ENCODE results near the gene GRIA2. TPM values are rescaled to one million over a fixed set of nuclear protein-coding genes. Genes with fewer than 3 reads are reported as not detected.
"Not testable (repeated sequence)": the region's sequence is repeated elsewhere in the genome, so short reads cannot be mapped to it uniquely, and the experiment has no call there.

GRIA2 gene
- total RNA-seq (ENCODE audit: low replicate concordance), result 0.07 TPM in 1 of 2 replicates, not detected in the other

GRCh38 chr4:157220371-157220881, at the start of gene GRIA2:
Gene GRIA2 (plus strand): TSS chr4:157220728. CDS start chr4:157221043, 315 bp downstream.
- Histone ChIP-seq H3K9ac (no peak within 1 kb of the TSS), H3K27ac (no peak within 1 kb of the TSS), H2AFZ (replicated peaks) (no peak within 1 kb of the TSS), H3K9me3 (ENCODE audit: low read depth) (no peaks in the 10 kb centered on the region), H3F3A (ENCODE audit: low read depth) (peaks cover 12% of the 10 kb centered on the region), H3K4me2 (peak within 1 kb of the TSS; percentile 82), H3K4me1 (no peaks in the 10 kb centered on the region), H4K20me1 (ENCODE audit: low read depth) (peaks cover 24% of the 10 kb centered on the region), H3K36me3 (no peaks in the 10 kb centered on the region), H3K27me3 (peaks cover 76% of the 10 kb centered on the region), H3K79me2 (ENCODE audit: low read depth) (no peaks in the 10 kb centered on the region), H3K4me3 (peak within 1 kb of the TSS; percentile 62)
- H3K9me3 Mint-ChIP-seq, result no peaks in the 10 kb centered on the region
- H3K27me3 Mint-ChIP-seq (ENCODE audit: insufficient read depth, low read depth), result peaks cover 36% of the 10 kb centered on the region
- no peaks in the 10 kb centered on the region for H3K36me3 Mint-ChIP-seq
- H3K4me3 Mint-ChIP-seq, result peak within 1 kb of the TSS; percentile 91
- peak; percentile 93 for DNase-seq (ENCODE audit: low spot score)
- TF ChIP-seq EZH2phosphoT487 (IDR thresholded peaks at IDR 0.05) (no peak), EZH2 (IDR thresholded peaks at IDR 0.05) (peak; percentile 6)
- peaks cover 31% of the 10 kb centered on the region for H3K4me1 Mint-ChIP-seq
- no peak within 1 kb of the TSS for H3K27ac Mint-ChIP-seq

- H3K79me2 ChIP-seq (ENCODE audit: low read depth), result no peaks in the 10 kb centered on the region
- Mint-ChIP-seq H3K4me1 (peaks cover 7% of the 10 kb centered on the region), H3K4me3 (no peak overlapping the region), H3K9me3 (no peaks in the 10 kb centered on the region), H3K27ac (no peak overlapping the region), H3K27me3 (ENCODE audit: insufficient read depth, low read depth) (no peaks in the 10 kb centered on the region), H3K36me3 (no peaks in the 10 kb centered on the region)
- H3K4me3 ChIP-seq, result no peak overlapping the region
- no peaks in the 10 kb centered on the region for H3K4me1 ChIP-seq
- TF ChIP-seq CTCF (IDR thresholded peaks at IDR 0.05) (no peak), EZH2 (IDR thresholded peaks at IDR 0.05) (no peak), EZH2phosphoT487 (IDR thresholded peaks at IDR 0.05) (no peak)
- H4K20me1 ChIP-seq (ENCODE audit: low read depth), result no peaks in the 10 kb centered on the region
- no peak overlapping the region for H2AFZ ChIP-seq (replicated peaks)
- no peak overlapping the region for H3K9ac ChIP-seq
- no peak overlapping the region for H3K27ac ChIP-seq
- H3K36me3 ChIP-seq, result no peaks in the 10 kb centered on the region
- no peak overlapping the region for H3K4me2 ChIP-seq
- no peaks in the 10 kb centered on the region for H3K27me3 ChIP-seq
- no peaks in the 10 kb centered on the region for H3F3A ChIP-seq (ENCODE audit: low read depth)
- H3K9me3 ChIP-seq (ENCODE audit: low read depth), result no peaks in the 10 kb centered on the region
- DNase-seq (ENCODE audit: low spot score), result no peak
These were observed 48.5 kb upstream of the GRIA2 start for GRCh38 chr4:157172011-157172410.

GRCh38 chr4:157180268-157180667, 40.3 kb upstream of the GRIA2 start:
- H3K4me3 Mint-ChIP-seq, H3K36me3 Mint-ChIP-seq: not testable (repeated sequence)

GRCh38 chr4:157184300-157184699, 36.2 kb upstream of the GRIA2 start:
- Histone ChIP-seq H3F3A (ENCODE audit: low read depth) (no peaks in the 10 kb centered on the region), H3K27ac (no peak overlapping the region), H3K36me3 (no peaks in the 10 kb centered on the region), H3K4me2 (no peak overlapping the region), H4K20me1 (ENCODE audit: low read depth) (no peaks in the 10 kb centered on the region), H3K9me3 (ENCODE audit: low read depth) (no peaks in the 10 kb centered on the region), H3K9ac (no peak overlapping the region), H2AFZ (replicated peaks) (no peak overlapping the region), H3K27me3 (no peaks in the 10 kb centered on the region), H3K4me1 (peaks cover 20% of the 10 kb centered on the region), H3K4me3 (no peak overlapping the region), H3K79me2 (ENCODE audit: low read depth) (no peaks in the 10 kb centered on the region)
- no peaks in the 10 kb centered on the region for H3K27me3 Mint-ChIP-seq (ENCODE audit: insufficient read depth, low read depth)
- TF ChIP-seq CTCF (IDR thresholded peaks at IDR 0.05), result no peak
- TF ChIP-seq EZH2phosphoT487 (IDR thresholded peaks at IDR 0.05), result no peak
- no peak for TF ChIP-seq EZH2 (IDR thresholded peaks at IDR 0.05)
- H3K9me3 Mint-ChIP-seq, result peaks cover 3% of the 10 kb centered on the region
- peaks cover 3% of the 10 kb centered on the region for H3K4me1 Mint-ChIP-seq
- no peak overlapping the region for H3K4me3 Mint-ChIP-seq
- H3K27ac Mint-ChIP-seq, result no peak overlapping the region
- DNase-seq (ENCODE audit: low spot score), result no peak
- H3K36me3 Mint-ChIP-seq, result no peaks in the 10 kb centered on the region

More at GRCh38 chr4:157180268-157180667, 40.3 kb upstream of the GRIA2 start:
- H3K9me3 ChIP-seq (ENCODE audit: low read depth); H3K36me3 ChIP-seq; H3K27me3 Mint-ChIP-seq (ENCODE audit: insufficient read depth, low read depth); H3K4me1 Mint-ChIP-seq; H3K79me2 ChIP-seq (ENCODE audit: low read depth); H4K20me1 ChIP-seq (ENCODE audit: low read depth); H3K9ac ChIP-seq; H3K4me2 ChIP-seq; DNase-seq (ENCODE audit: low spot score); H3F3A ChIP-seq (ENCODE audit: low read depth); H3K27ac ChIP-seq; H3K27me3 ChIP-seq; H2AFZ ChIP-seq (replicated peaks); H3K4me3 ChIP-seq; H3K27ac Mint-ChIP-seq; H3K9me3 Mint-ChIP-seq: not testable (repeated sequence)
- peaks cover 20% of the 10 kb centered on the region for H3K4me1 ChIP-seq
